ENCODE results near the gene ZNF682. TPM values are rescaled to one million over a fixed set of nuclear protein-coding genes. Genes with fewer than 3 reads are reported as not detected.
"Not testable (repeated sequence)": the region's sequence is repeated elsewhere in the genome, so short reads cannot be mapped to it uniquely, and the experiment has no call there.

Gene ZNF682
- total RNA-seq, 1 experiment from 2014 or later, result 3.9 TPM

- no peak for DNase-seq
- no peaks in the 10 kb centered on the region for H3K9me2 ChIP-seq (ENCODE audit: insufficient read depth)
- no peak overlapping the region for H2AFZ ChIP-seq
- no TSS peak for BruUV-seq (replicated peaks)
- H3K4me1 ChIP-seq (replicated peaks; ENCODE audit: insufficient read depth), result no peaks in the 10 kb centered on the region
- H3K4me3 ChIP-seq, result no peak overlapping the region
- ChIA-PET POLR2A (ENCODE audit: unreplicated experiment) (no interaction called here), CTCF (no interaction called here)
- H3K9me3 ChIP-seq (ENCODE audit: insufficient read depth, low read depth), result peaks cover 9% of the 10 kb centered on the region; the same call in 1 of the 2 replicates
- H3F3A ChIP-seq (ENCODE audit: insufficient read depth, low read depth), result no peaks in the 10 kb centered on the region
- no peak overlapping the region for H3K4me2 ChIP-seq
- intact Hi-C loops (cut with micrococcal nuclease; ENCODE audit: unreplicated experiment), result no loop called here
- no peak overlapping the region for H3K27ac ChIP-seq
- no peaks in the 10 kb centered on the region for H4K20me1 ChIP-seq (ENCODE audit: insufficient read depth)
- TF ChIP-seq, protein P1, sequence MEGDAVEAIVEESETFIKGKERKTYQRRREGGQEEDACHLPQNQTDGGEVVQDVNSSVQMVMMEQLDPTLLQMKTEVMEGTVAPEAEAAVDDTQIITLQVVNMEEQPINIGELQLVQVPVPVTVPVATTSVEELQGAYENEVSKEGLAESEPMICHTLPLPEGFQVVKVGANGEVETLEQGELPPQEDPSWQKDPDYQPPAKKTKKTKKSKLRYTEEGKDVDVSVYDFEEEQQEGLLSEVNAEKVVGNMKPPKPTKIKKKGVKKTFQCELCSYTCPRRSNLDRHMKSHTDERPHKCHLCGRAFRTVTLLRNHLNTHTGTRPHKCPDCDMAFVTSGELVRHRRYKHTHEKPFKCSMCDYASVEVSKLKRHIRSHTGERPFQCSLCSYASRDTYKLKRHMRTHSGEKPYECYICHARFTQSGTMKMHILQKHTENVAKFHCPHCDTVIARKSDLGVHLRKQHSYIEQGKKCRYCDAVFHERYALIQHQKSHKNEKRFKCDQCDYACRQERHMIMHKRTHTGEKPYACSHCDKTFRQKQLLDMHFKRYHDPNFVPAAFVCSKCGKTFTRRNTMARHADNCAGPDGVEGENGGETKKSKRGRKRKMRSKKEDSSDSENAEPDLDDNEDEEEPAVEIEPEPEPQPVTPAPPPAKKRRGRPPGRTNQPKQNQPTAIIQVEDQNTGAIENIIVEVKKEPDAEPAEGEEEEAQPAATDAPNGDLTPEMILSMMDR (conservative IDR thresholded peaks at IDR 0.05), result no peak
- no peak for TF ChIP-seq EZH2 (IDR thresholded peaks at IDR 0.05; ENCODE audit: low read depth)
- H3K79me2 ChIP-seq (ENCODE audit: low read depth), result no peaks in the 10 kb centered on the region
- no peaks in the 10 kb centered on the region for H3K36me3 ChIP-seq (ENCODE audit: low read depth)
- peaks cover 6% of the 10 kb centered on the region; the same call in 1 of the 2 replicates for H3K27me3 ChIP-seq (ENCODE audit: insufficient read depth, low read depth)
These were observed 27.6 kb upstream of the ZNF682 start for GRCh38 chr19:20066861-20067260.

DNA sequence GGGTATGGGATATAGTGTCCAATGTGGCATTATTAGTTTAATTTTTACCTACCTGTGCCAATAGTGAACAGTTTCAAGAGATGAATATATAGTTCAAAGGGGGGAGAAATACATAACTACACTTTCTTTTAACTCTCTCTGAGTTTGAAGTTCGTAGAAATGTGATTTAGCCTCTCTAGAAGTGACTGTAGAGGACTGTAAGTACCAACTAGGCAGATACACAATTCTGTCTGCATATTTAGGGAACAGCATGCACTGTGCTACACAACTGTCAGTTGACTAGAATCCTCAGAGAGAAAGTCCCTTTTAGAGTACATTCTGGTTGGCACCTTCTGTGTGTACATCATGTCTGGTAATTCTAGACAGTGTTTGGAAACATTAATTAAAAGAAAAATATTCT, 21.0 kb upstream of the ZNF682 start:
- H3K4me3 ChIP-seq, result no peak overlapping the region
- no peaks in the 10 kb centered on the region for H3K27me3 ChIP-seq (ENCODE audit: insufficient read depth, low read depth)
- H3K4me1 ChIP-seq (replicated peaks; ENCODE audit: insufficient read depth), result no peaks in the 10 kb centered on the region
- H2AFZ ChIP-seq, result no peak overlapping the region
- H4K20me1 ChIP-seq (ENCODE audit: insufficient read depth), result no peaks in the 10 kb centered on the region
- no TSS peak for BruUV-seq (replicated peaks)
- H3K4me2 ChIP-seq, result no peak overlapping the region
- no peaks in the 10 kb centered on the region for H3F3A ChIP-seq (ENCODE audit: insufficient read depth, low read depth)
- no peak for TF ChIP-seq EZH2 (IDR thresholded peaks at IDR 0.05; ENCODE audit: low read depth)
- TF ChIP-seq, protein P1 (conservative IDR thresholded peaks at IDR 0.05), result no peak
- H3K36me3 ChIP-seq (ENCODE audit: low read depth), result no peaks in the 10 kb centered on the region
- no peaks in the 10 kb centered on the region; the same call in 1 of the 2 replicates for H3K9me2 ChIP-seq (ENCODE audit: insufficient read depth)
- no peaks in the 10 kb centered on the region for H3K9me3 ChIP-seq (ENCODE audit: insufficient read depth, low read depth)
- DNase-seq, result no peak
- ChIA-PET CTCF (no interaction called here), POLR2A (ENCODE audit: unreplicated experiment) (no interaction called here)
- H3K79me2 ChIP-seq (ENCODE audit: low read depth), result no peaks in the 10 kb centered on the region
- H3K27ac ChIP-seq, result no peak overlapping the region
- intact Hi-C loops (cut with micrococcal nuclease; ENCODE audit: unreplicated experiment), result no loop called here

DNA sequence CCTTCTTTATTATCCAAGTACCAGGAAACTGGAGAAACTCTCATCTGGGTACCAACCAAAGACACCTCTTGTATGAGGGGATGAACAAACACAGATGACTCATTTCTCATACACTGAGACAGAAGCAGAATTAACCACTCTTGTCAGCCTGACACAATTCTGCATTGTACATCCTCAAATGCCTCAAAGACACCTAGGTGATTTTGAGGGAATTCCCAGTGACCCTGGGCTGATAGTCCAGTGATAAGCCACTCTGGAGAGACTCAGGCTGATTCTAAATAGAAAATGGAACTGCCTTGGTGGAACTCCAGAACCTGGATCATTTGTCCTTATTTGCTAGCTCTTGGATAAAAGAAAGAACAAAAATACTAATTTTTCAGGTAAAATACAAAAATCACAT, 19.4 kb upstream of the ZNF682 start:
- H4K20me1 ChIP-seq (ENCODE audit: insufficient read depth); H3K27me3 ChIP-seq (ENCODE audit: insufficient read depth, low read depth); H3F3A ChIP-seq (ENCODE audit: insufficient read depth, low read depth); H3K79me2 ChIP-seq (ENCODE audit: low read depth); POLR2A ChIA-PET (ENCODE audit: unreplicated experiment); BruUV-seq (replicated peaks); H3K9me2 ChIP-seq (ENCODE audit: insufficient read depth); H3K4me2 ChIP-seq; CTCF ChIA-PET; H3K4me3 ChIP-seq; DNase-seq; H3K36me3 ChIP-seq (ENCODE audit: low read depth); H3K9me3 ChIP-seq (ENCODE audit: insufficient read depth, low read depth); intact Hi-C loops (cut with micrococcal nuclease; ENCODE audit: unreplicated experiment); H2AFZ ChIP-seq; H3K27ac ChIP-seq; H3K4me1 ChIP-seq (replicated peaks; ENCODE audit: insufficient read depth): not testable (repeated sequence)
